Hematopoietic multipotent progenitor cell treated with erythropoietin and hydrocortisone succinate and interleukin-3 and kit ligand, for 6 days (in vitro differentiated cells): Measurements from ENCODE around the gene HES4.
A peak's percentile ranks its signal among the peaks of the same experiment; 100 is the strongest.

ENCODE experiments used
- DNase-seq: peaks from one replicate; pipeline ENCODE4 v3.0.0-alpha.2; 2015

HES4 gene

GRCh38 chr1:999725-1000356 is at the start of gene HES4:
Gene HES4, minus strand, starts transcription at chr1:1000097. Its CDS starts 124 bp downstream, at chr1:999973.
- peak; percentile 85 for DNase-seq

GRCh38 chr1:1048765-1049164 is 48.9 kb upstream of the HES4 start:
- no peak for DNase-seq

GRCh38 chr1:1047963-1048362 is 48.1 kb upstream of the HES4 start:
- DNase-seq, result no peak

GRCh38 chr1:1047407-1047806 is 47.5 kb upstream of the HES4 start:
- DNase-seq, result no peak

GRCh38 chr1:1046767-1047166 is 46.9 kb upstream of the HES4 start:
- no peak for DNase-seq

- DNase-seq, result no peak
Observed at GRCh38 chr1:1046243-1046642, 46.3 kb upstream of the HES4 start.

GRCh38 chr1:1045129-1045528 is 45.2 kb upstream of the HES4 start:
- DNase-seq, result no peak

GRCh38 chr1:1044455-1045078 is 44.7 kb upstream of the HES4 start:
- no peak for DNase-seq

- DNase-seq, result no peak
Observed at GRCh38 chr1:1043921-1044320, 44.0 kb upstream of the HES4 start.

- no peak for DNase-seq
Observed at GRCh38 chr1:1043411-1043810, 43.5 kb upstream of the HES4 start.

GRCh38 chr1:1042835-1043234 is 42.9 kb upstream of the HES4 start:
- DNase-seq, result no peak

- DNase-seq, result no peak
Observed at GRCh38 chr1:1041873-1042272, 42.0 kb upstream of the HES4 start.

GRCh38 chr1:1041092-1041523 is 41.2 kb upstream of the HES4 start:
- no peak for DNase-seq

GRCh38 chr1:1040004-1040991 is 40.4 kb upstream of the HES4 start:
- DNase-seq, result peak; percentile 88

- DNase-seq, result no peak
Observed at GRCh38 chr1:1039145-1039910, 39.4 kb upstream of the HES4 start.

GRCh38 chr1:1038694-1039093 is 38.8 kb upstream of the HES4 start:
- peak; percentile 40 for DNase-seq

- no peak for DNase-seq
Observed at GRCh38 chr1:1037366-1038327, 37.8 kb upstream of the HES4 start.

- DNase-seq, result no peak
Observed at GRCh38 chr1:1035291-1035943, 35.5 kb upstream of the HES4 start.

- DNase-seq, result no peak
Observed at GRCh38 chr1:1034439-1034781, 34.5 kb upstream of the HES4 start.

- no peak for DNase-seq
Observed at GRCh38 chr1:1033731-1034438, 34.0 kb upstream of the HES4 start.
